IMR-90 (cell line): ENCODE results near the gene SH3RF1. TPM values are rescaled to one million over a fixed set of nuclear protein-coding genes. Genes with fewer than 3 reads are reported as not detected.

Experiments
- ATAC-seq: fragments of 200-7000 bp; cut with Tn5 transposase; 2 replicates; pipeline ENCODE4 v1.9.1; 2020; ENCODE audit warnings: low read depth, mild to moderate bottlenecking, moderate library complexity
- BruUV-seq: library from RNA; stranded (reverse); fragments of 400-500 nt; replicated peaks from 2 replicates; lab custom pipeline; 2021; lab: Mats Ljungman, UMichigan
- CTCF ChIA-PET: fragments of 300-600 bp; formaldehyde crosslinking; extraction: SDS; loops from one replicate; lab custom pipeline; 2021; ENCODE audit warnings: antibody characterized with exemption; lab: Yijun Ruan, JAX
- POLR2A ChIA-PET: fragments of 300-600 bp; sonication (Branson Sonifier 250); formaldehyde crosslinking; loops from one replicate; lab custom pipeline; 2022; ENCODE audit warnings: antibody characterized with exemption; ENCODE audit not compliant: unreplicated experiment; lab: Charles Lee
- DNase-seq: peaks from one replicate; pipeline ENCODE4 v3.0.0; 2013
- H2AFZ ChIP-seq: replicated peaks from 2 replicates; pipeline ENCODE3; 2013; ENCODE audit warnings: low read length, mild to moderate bottlenecking; ENCODE audit not compliant: poor library complexity
- H2AK5ac ChIP-seq: 2 replicates; pipeline ENCODE4 v1.6.1; 2013; ENCODE audit warnings: low read depth, low read length, inconsistent platforms
- H2AK9ac ChIP-seq: replicated peaks from 2 replicates; pipeline ENCODE3; 2013; ENCODE audit warnings: mild to moderate bottlenecking, low read depth, low read length, moderate library complexity; ENCODE audit not compliant: poor library complexity
- H2BK120ac ChIP-seq: 2 replicates; pipeline ENCODE4 v1.6.1; 2013; ENCODE audit warnings: low read depth, low read length, inconsistent platforms
- H2BK15ac ChIP-seq: 3 replicates; pipeline ENCODE4 v1.6.1; 2013; ENCODE audit warnings: low read depth, low read length, inconsistent platforms
- H2BK20ac ChIP-seq: 2 replicates; pipeline ENCODE4 v1.6.1; 2013; ENCODE audit warnings: low read depth, mild to moderate bottlenecking, inconsistent platforms, low read length, moderate library complexity
- H2BK5ac ChIP-seq: 2 replicates; pipeline ENCODE4 v1.6.1; 2013; ENCODE audit warnings: mild to moderate bottlenecking, low read depth, low read length, inconsistent platforms; ENCODE audit not compliant: poor library complexity, severe bottlenecking
- H3K14ac ChIP-seq: replicated peaks from 2 replicates; pipeline ENCODE4 v1.6.1; 2013; ENCODE audit warnings: low read depth, low read length, inconsistent platforms
- H3K18ac ChIP-seq: 2 replicates; pipeline ENCODE4 v1.6.1; 2013; ENCODE audit warnings: low read depth, low read length, control low read depth
- H3K23ac ChIP-seq: 2 replicates; pipeline ENCODE4 v1.6.1; 2013; ENCODE audit warnings: low read depth, low read length, inconsistent platforms
- H3K27ac ChIP-seq: 2 replicates; pipeline ENCODE4 v1.5.1; 2013; ENCODE audit warnings: mild to moderate bottlenecking, control low read depth, low read length; ENCODE audit not compliant: insufficient read depth
- H3K27me3 ChIP-seq: 2 replicates; pipeline ENCODE4 v1.6.1; 2013; ENCODE audit warnings: low read length; ENCODE audit not compliant: control insufficient read depth, insufficient read depth
- H3K36me3 ChIP-seq: 2 replicates; pipeline ENCODE4 v1.6.1; 2013; ENCODE audit warnings: low read length, mixed read lengths; ENCODE audit not compliant: control insufficient read depth, insufficient read depth
- H3K4ac ChIP-seq: 2 replicates; pipeline ENCODE4 v1.6.1; 2013; ENCODE audit warnings: low read depth, low read length, inconsistent platforms
- H3K4me1 ChIP-seq: 2 replicates; pipeline ENCODE4 v1.6.1; 2013; ENCODE audit warnings: low read length, mixed read lengths; ENCODE audit not compliant: control insufficient read depth, insufficient read depth
- H3K4me2 ChIP-seq: 2 replicates; pipeline ENCODE4 v1.6.1; 2013; ENCODE audit warnings: low read depth, mild to moderate bottlenecking, control low read depth, low read length, moderate library complexity
- H3K4me3 ChIP-seq: 2 replicates; pipeline ENCODE4 v1.5.1; 2013; ENCODE audit warnings: low read depth, mild to moderate bottlenecking, control low read depth, low read length, moderate library complexity; ENCODE audit not compliant: insufficient read depth
- H3K56ac ChIP-seq: 2 replicates; pipeline ENCODE4 v1.6.1; 2013; ENCODE audit warnings: low read length, inconsistent platforms; ENCODE audit not compliant: insufficient read depth; ENCODE audit errors: extremely low read depth
- H3K79me1 ChIP-seq, 2 experiments: 2 replicates each; pipeline ENCODE4 v1.6.1; 2013; ENCODE audit warnings: low read length in 2 of 2, inconsistent platforms in 1 of 2, low read depth in 1 of 2
- H3K9ac ChIP-seq: 2 replicates; pipeline ENCODE4 v1.6.1; 2013; ENCODE audit warnings: low read depth, low read length, control low read depth
- H3K9me1 ChIP-seq: 2 replicates; pipeline ENCODE4 v1.6.1; 2013; ENCODE audit warnings: low read length, inconsistent platforms; ENCODE audit not compliant: insufficient read depth
- H3K9me3 ChIP-seq: 2 replicates; pipeline ENCODE4 v1.6.1; 2013; ENCODE audit warnings: low read length; ENCODE audit not compliant: control insufficient read depth, insufficient read depth
- H4K20me1 ChIP-seq: 2 replicates; pipeline ENCODE4 v1.6.1; 2013; ENCODE audit warnings: low read length, inconsistent platforms; ENCODE audit not compliant: insufficient read depth
- H4K5ac ChIP-seq: 2 replicates; pipeline ENCODE4 v1.6.1; 2013; ENCODE audit warnings: mild to moderate bottlenecking, low read depth, low read length, control low read depth
- H4K8ac ChIP-seq, 2 experiments: 2 replicates each; pipeline ENCODE4 v1.6.1; 2013; ENCODE audit warnings: low read depth in 2 of 2, low read length in 2 of 2, control low read depth in 1 of 2, inconsistent platforms in 1 of 2
- H4K91ac ChIP-seq: 2 replicates; pipeline ENCODE4 v1.6.1; 2013; ENCODE audit warnings: low read depth, low read length, inconsistent platforms; ENCODE audit not compliant: insufficient read depth
- BHLHE40 ChIP-seq: fragments of 150-350 bp; IDR thresholded peaks from 2 replicates; pipeline ENCODE4 v1.6.1; 2016; ENCODE audit warnings: mild to moderate bottlenecking, low read depth, low read length
- CEBPB ChIP-seq: IDR thresholded peaks from 2 replicates; pipeline ENCODE4 v1.6.1; 2012; ENCODE audit warnings: low read depth, low read length, improper control_type of control experiment
- CHD1 ChIP-seq: IDR thresholded peaks from 2 replicates; pipeline ENCODE4 v1.6.1; 2012; ENCODE audit warnings: low read depth, low read length, improper control_type of control experiment
- FOS ChIP-seq: fragments of 150-350 bp; IDR thresholded peaks from 2 replicates; pipeline ENCODE4 v1.6.1; 2016; ENCODE audit warnings: low read depth, low read length
- MAFK ChIP-seq: IDR thresholded peaks from 2 replicates; pipeline ENCODE4 v1.6.1; 2012; ENCODE audit warnings: low read depth, low read length, improper control_type of control experiment
- MAZ ChIP-seq: IDR thresholded peaks from 2 replicates; pipeline ENCODE4 v1.6.1; 2012; ENCODE audit warnings: low read depth, mild to moderate bottlenecking, low read length, improper control_type of control experiment, moderate library complexity, borderline replicate concordance
- MXI1 ChIP-seq: IDR thresholded peaks from 2 replicates; pipeline ENCODE4 v1.6.1; 2012; ENCODE audit warnings: low read depth, mild to moderate bottlenecking, low read length, moderate library complexity, borderline replicate concordance
- NFE2L2 ChIP-seq: fragments of 150-350 bp; IDR thresholded peaks from 2 replicates; pipeline ENCODE4 v1.6.1; 2016; ENCODE audit warnings: low read depth, mild to moderate bottlenecking, low read length
- POLR2A ChIP-seq: IDR thresholded peaks from 2 replicates; pipeline ENCODE4 v1.6.1; 2012; ENCODE audit warnings: mild to moderate bottlenecking, low read depth, low read length
- RAD21 ChIP-seq: IDR thresholded peaks from 2 replicates; pipeline ENCODE4 v1.6.1; 2012; ENCODE audit warnings: low read length, improper control_type of control experiment
- RCOR1 ChIP-seq: IDR thresholded peaks from 2 replicates; pipeline ENCODE4 v1.6.1; 2012; ENCODE audit warnings: mild to moderate bottlenecking, low read length, improper control_type of control experiment; ENCODE audit not compliant: insufficient replicate concordance
- RFX5 ChIP-seq: IDR thresholded peaks from 2 replicates; pipeline ENCODE4 v1.8.0; 2012; ENCODE audit warnings: low read depth, mild to moderate bottlenecking, low read length, moderate library complexity
- SMC3 ChIP-seq: fragments of 150-350 bp; IDR thresholded peaks from 2 replicates; pipeline ENCODE4 v1.6.1; 2016; ENCODE audit warnings: low read depth, mild to moderate bottlenecking, antibody characterized with exemption, low read length, moderate library complexity
- WGBS, 2 experiments: methylation state at CpG; one replicate each; pipeline versions ENCODE4 v1.1.5 to v1.1.7; 2013; ENCODE audit warnings: missing lambda C conversion rate in 2 of 2; ENCODE audit not compliant: insufficient read length in 1 of 2; ENCODE audit errors: extremely low coverage in 2 of 2; 5-methylcytosine and 5-hydroxymethylcytosine counted together
- dilution Hi-C: fragments of 300-500 bp; cut with HindIII; formaldehyde crosslinking; loops from one replicate; pipeline ENCODE4 v1.14.3; 2018; ENCODE audit warnings: low sequenced_read_pairs; ENCODE audit not compliant: unreplicated experiment
- in situ Hi-C: fragments of 300-500 bp; cut with MboI; formaldehyde crosslinking; loops from 3 replicates; pipeline ENCODE4 v1.14.3; 2019; ENCODE audit warnings: low sequenced_read_pairs, inconsistent platforms, mixed read lengths
- intact Hi-C: fragments of 100-400 bp; cut with micrococcal nuclease; formaldehyde crosslinking; loops from 2 replicates; pipeline ENCODE4 v1.10.0; 2022
- polyA plus RNA-seq, 3 experiments: library from polyadenylated mRNA; depleted of rRNA; stranded (reverse); fragments of >200 nt; gene quantifications; 2 replicates each; pipeline ENCODE4 v1.2.3, GENCODE V29; 2012; ENCODE audit warnings: low replicate concordance in 1 of 3
- total RNA-seq: library from RNA; depleted of rRNA; stranded (reverse); fragments of >200 nt; gene quantifications from 2 replicates; pipeline ENCODE4 v1.2.3, GENCODE V29; 2012
- TF ChIP-seq, protein P1 (sequence below): fragments of 150-350 bp; IDR thresholded peaks from 2 replicates; pipeline ENCODE4 v1.6.1; 2017; ENCODE audit warnings: mild to moderate bottlenecking, antibody characterized with exemption, low read length, low read depth
- TF ChIP-seq, protein P2 (sequence below): fragments of 150-350 bp; IDR thresholded peaks from 2 replicates; pipeline ENCODE4 v1.6.1; 2016; ENCODE audit warnings: low read depth, mild to moderate bottlenecking, low read length, moderate library complexity, borderline replicate concordance
- TF ChIP-seq, protein P3 (sequence below): conservative IDR thresholded peaks from 2 replicates; pipeline ENCODE4 v1.5.1; 2012; ENCODE audit warnings: mild to moderate bottlenecking, low read depth, low read length, improper control_type of control experiment

Gene SH3RF1
- total and polyA plus RNA-seq, 2 of the 4 experiments (the other 2 are of a cell fraction) = 22.0 to 29.8 TPM

DNA sequence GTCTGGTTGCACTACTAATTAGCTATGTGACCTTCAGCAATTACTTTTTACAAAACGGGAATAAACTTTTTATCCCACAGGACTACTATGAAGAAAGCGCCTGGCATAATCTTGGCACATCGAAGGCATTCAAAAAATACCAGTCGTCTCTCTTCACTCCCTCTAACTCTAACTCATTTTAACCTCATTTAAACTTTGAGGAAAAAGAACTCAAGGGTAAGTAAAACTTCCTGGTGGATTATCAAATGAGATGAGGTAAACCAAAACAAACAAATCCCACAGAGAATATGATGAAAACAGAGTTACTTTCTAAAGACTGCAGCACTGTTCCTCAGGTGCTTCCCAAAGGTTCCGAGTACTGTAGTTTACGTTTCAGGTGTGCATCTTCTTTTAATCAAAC, 66.9 kb downstream of the SH3RF1 start:
- Histone ChIP-seq H3K4me3 (no peak overlapping the region), H4K5ac (no peak overlapping the region), H3K56ac (no peak overlapping the region), H2BK20ac (no peak overlapping the region), H3K23ac (no peak overlapping the region), H2BK5ac (no peak overlapping the region), H3K27me3 (no peaks in the 10 kb centered on the region), H2AK5ac (no peak overlapping the region), H3K36me3 (0 out of 2 replicates have a peak, but pooled peaks cover 1% of the 10 kb centered on the region), H4K91ac (no peak overlapping the region), H3K79me1 (peaks cover 27 to 74% of the 10 kb centered on the region in 2 experiments), H3K4me1 (peaks cover 19% of the 10 kb centered on the region), H4K8ac (no peak overlapping the region), H3K4ac (no peak overlapping the region), H3K4me2 (no peak overlapping the region), H4K20me1 (peaks cover 39% of the 10 kb centered on the region), H3K27ac (no peak overlapping the region), H2BK15ac (no peak overlapping the region), H2AFZ (no peak overlapping the region), H3K9ac (no peak overlapping the region), H2AK9ac (no peak overlapping the region), H3K9me3 (no peaks in the 10 kb centered on the region), H3K9me1 (peaks cover 14% of the 10 kb centered on the region; the same call in 1 of the 2 replicates), H2BK120ac (no peak overlapping the region), H3K14ac (no peak overlapping the region), H3K18ac (no peak overlapping the region)
- in situ Hi-C loops = no loop called here
- ChIA-PET POLR2A (no interaction called here), CTCF (no interaction called here)
- no TSS peak for BruUV-seq
- DNase-seq (no peak), ATAC-seq (no peak)
- no CpG with 5 or more reads among the region's 6 CpGs for WGBS, 2 experiments
- TF ChIP-seq NFE2L2 = no peak
- TF ChIP-seq RFX5 = no peak
- TF ChIP-seq CEBPB = no peak
- no peak for TF ChIP-seq POLR2A
- TF ChIP-seq MXI1 = no peak
- TF ChIP-seq, protein P1, sequence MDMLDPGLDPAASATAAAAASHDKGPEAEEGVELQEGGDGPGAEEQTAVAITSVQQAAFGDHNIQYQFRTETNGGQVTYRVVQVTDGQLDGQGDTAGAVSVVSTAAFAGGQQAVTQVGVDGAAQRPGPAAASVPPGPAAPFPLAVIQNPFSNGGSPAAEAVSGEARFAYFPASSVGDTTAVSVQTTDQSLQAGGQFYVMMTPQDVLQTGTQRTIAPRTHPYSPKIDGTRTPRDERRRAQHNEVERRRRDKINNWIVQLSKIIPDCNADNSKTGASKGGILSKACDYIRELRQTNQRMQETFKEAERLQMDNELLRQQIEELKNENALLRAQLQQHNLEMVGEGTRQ = no peak
- TF ChIP-seq, protein P2, sequence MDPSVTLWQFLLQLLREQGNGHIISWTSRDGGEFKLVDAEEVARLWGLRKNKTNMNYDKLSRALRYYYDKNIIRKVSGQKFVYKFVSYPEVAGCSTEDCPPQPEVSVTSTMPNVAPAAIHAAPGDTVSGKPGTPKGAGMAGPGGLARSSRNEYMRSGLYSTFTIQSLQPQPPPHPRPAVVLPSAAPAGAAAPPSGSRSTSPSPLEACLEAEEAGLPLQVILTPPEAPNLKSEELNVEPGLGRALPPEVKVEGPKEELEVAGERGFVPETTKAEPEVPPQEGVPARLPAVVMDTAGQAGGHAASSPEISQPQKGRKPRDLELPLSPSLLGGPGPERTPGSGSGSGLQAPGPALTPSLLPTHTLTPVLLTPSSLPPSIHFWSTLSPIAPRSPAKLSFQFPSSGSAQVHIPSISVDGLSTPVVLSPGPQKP = no peak
- TF ChIP-seq FOS = no peak
- TF ChIP-seq CHD1 = no peak
- TF ChIP-seq MAFK = no peak
- TF ChIP-seq BHLHE40 = no peak
- TF ChIP-seq SMC3 = no peak
- no peak for TF ChIP-seq MAZ
- TF ChIP-seq, protein P3, sequence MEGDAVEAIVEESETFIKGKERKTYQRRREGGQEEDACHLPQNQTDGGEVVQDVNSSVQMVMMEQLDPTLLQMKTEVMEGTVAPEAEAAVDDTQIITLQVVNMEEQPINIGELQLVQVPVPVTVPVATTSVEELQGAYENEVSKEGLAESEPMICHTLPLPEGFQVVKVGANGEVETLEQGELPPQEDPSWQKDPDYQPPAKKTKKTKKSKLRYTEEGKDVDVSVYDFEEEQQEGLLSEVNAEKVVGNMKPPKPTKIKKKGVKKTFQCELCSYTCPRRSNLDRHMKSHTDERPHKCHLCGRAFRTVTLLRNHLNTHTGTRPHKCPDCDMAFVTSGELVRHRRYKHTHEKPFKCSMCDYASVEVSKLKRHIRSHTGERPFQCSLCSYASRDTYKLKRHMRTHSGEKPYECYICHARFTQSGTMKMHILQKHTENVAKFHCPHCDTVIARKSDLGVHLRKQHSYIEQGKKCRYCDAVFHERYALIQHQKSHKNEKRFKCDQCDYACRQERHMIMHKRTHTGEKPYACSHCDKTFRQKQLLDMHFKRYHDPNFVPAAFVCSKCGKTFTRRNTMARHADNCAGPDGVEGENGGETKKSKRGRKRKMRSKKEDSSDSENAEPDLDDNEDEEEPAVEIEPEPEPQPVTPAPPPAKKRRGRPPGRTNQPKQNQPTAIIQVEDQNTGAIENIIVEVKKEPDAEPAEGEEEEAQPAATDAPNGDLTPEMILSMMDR = no peak
- no peak for TF ChIP-seq RAD21
- TF ChIP-seq RCOR1 = no peak
- dilution Hi-C loops = no loop called here
- intact Hi-C loops = no loop called here
